ENCODE data around the gene GTPBP3.

DNA sequence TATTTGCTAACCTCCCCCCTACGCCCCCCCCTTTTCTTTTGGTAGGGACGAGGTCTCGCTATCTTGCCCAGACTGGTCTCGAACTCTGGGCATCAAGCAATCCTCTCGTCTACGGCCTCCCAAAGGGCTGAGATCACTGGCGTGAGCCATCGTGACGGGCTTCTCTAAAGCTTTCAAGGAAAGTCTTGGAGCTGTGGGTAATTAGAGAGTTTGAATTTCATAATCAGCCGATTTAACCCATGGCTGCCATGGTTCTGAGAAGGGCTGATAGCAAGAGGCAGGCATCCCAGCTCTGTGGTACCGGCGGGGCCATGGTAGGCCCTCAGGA lies 33.4 kb upstream of the GTPBP3 start:
- TF ChIP-seq, protein P1, sequence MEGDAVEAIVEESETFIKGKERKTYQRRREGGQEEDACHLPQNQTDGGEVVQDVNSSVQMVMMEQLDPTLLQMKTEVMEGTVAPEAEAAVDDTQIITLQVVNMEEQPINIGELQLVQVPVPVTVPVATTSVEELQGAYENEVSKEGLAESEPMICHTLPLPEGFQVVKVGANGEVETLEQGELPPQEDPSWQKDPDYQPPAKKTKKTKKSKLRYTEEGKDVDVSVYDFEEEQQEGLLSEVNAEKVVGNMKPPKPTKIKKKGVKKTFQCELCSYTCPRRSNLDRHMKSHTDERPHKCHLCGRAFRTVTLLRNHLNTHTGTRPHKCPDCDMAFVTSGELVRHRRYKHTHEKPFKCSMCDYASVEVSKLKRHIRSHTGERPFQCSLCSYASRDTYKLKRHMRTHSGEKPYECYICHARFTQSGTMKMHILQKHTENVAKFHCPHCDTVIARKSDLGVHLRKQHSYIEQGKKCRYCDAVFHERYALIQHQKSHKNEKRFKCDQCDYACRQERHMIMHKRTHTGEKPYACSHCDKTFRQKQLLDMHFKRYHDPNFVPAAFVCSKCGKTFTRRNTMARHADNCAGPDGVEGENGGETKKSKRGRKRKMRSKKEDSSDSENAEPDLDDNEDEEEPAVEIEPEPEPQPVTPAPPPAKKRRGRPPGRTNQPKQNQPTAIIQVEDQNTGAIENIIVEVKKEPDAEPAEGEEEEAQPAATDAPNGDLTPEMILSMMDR (optimal IDR thresholded peaks at IDR 0.05 in 1 of 3, IDR thresholded peaks at IDR 0.05 in 1 of 3, conservative IDR thresholded peaks at IDR 0.05 in 1 of 3; ENCODE audit: extremely low read depth in 1 of 3, insufficient read depth in 2 of 3, low read length in 3 of 3): no peak
- no peak for TF ChIP-seq EZH2 (IDR thresholded peaks at IDR 0.05; ENCODE audit: low read length)
